Transverse colon (tissue), 4 donors: Measurements from ENCODE around the gene RINT1.

ENCODE experiments used
- CTCF ChIP-seq, 5 experiments: fragments of 200-600 bp in 3 of 5; fragments of 450-650 bp in 2 of 5; sonication (generic) in 3 of 5; IDR thresholded peaks; 1 replicate in 2 of 5; 2 replicates in 3 of 5; pipeline ENCODE4 v1.5.1; 2016 to 2017; ENCODE audit warnings: antibody characterized with exemption in 5 of 5, inconsistent platforms in 3 of 5, mild to moderate bottlenecking in 2 of 5, moderate library complexity in 1 of 5
- EP300 ChIP-seq: sonication (generic); formaldehyde crosslinking; IDR thresholded peaks from one replicate; pipeline ENCODE4 v1.6.1; 2017; ENCODE audit warnings: antibody characterized with exemption, low read depth
- POLR2A ChIP-seq: fragments of 450-650 bp; IDR thresholded peaks from one replicate; pipeline ENCODE4 v1.6.1; 2016; ENCODE audit warnings: antibody characterized with exemption, mild to moderate bottlenecking, moderate library complexity
- POLR2AphosphoS5 ChIP-seq, 3 donors: sonication (generic); formaldehyde crosslinking; IDR thresholded peaks; one replicate each; pipeline ENCODE4 v1.6.1; 2016; ENCODE audit warnings: antibody characterized with exemption in 3 of 3

- TF ChIP-seq POLR2AphosphoS5 (IDR thresholded peaks at IDR 0.05) (no peak), POLR2A (no peak), CTCF (IDR thresholded peaks at IDR 0.05) (no peak), EP300 (no peak)
These were observed 64.9 kb downstream of the RINT1 start for GRCh38 chr7:105596866-105597265.
